T-helper 17 cell (primary cell): ENCODE results near the gene EDDM13. TPM values are rescaled to one million over a fixed set of nuclear protein-coding genes. Genes with fewer than 3 reads are reported as not detected.
"Not testable (repeated sequence)": the region's sequence is repeated elsewhere in the genome, so short reads cannot be mapped to it uniquely, and the experiment has no call there.

ENCODE experiments used
- ATAC-seq: fragments of 150-1000 bp; cut with Tn5 transposase; 2 replicates; pipeline ENCODE4 v1.10.0; 2021; ENCODE audit warnings: mild to moderate bottlenecking, moderate library complexity
- DNase-seq, 3 donors: peaks; one replicate each; pipeline versions ENCODE4 v3.0.0 to v3.0.0-alpha.2; 2020 to 2021
- H3K9me3 ChIP-seq: one replicate; pipeline ENCODE4 v1.7.0; 2013; ENCODE audit warnings: low read length, mild to moderate bottlenecking; ENCODE audit not compliant: control insufficient read depth, poor library complexity, severe bottlenecking
- H3K27ac Mint-ChIP-seq: one replicate; pipeline ENCODE4 v1.8.0; 2022; ENCODE audit warnings: mild to moderate bottlenecking, moderate library complexity, mixed read lengths
- H3K27me3 Mint-ChIP-seq: one replicate; pipeline ENCODE4 v1.8.0; 2022; ENCODE audit warnings: mixed read lengths
- H3K36me3 Mint-ChIP-seq: one replicate; pipeline ENCODE4 v1.8.0; 2022; ENCODE audit warnings: low read depth, mixed read lengths
- H3K4me1 Mint-ChIP-seq: one replicate; pipeline ENCODE4 v1.8.0; 2022; ENCODE audit warnings: mild to moderate bottlenecking, mixed read lengths
- H3K4me3 Mint-ChIP-seq: one replicate; pipeline ENCODE4 v1.8.0; 2022; ENCODE audit warnings: mild to moderate bottlenecking, moderate library complexity, mixed read lengths
- total RNA-seq, 4 donors: library from RNA in 2 of 4; stranded (reverse) in 2 of 4; gene quantifications; one replicate each; pipeline ENCODE4 v1.2.3 and lab custom pipeline; 2022 to 2026

Gene EDDM13
- not detected for total RNA-seq
- total RNA-seq (lab: John Stamatoyannopoulos, UW), result 0.23 to 0.58 reads per million in 2 donors

DNA sequence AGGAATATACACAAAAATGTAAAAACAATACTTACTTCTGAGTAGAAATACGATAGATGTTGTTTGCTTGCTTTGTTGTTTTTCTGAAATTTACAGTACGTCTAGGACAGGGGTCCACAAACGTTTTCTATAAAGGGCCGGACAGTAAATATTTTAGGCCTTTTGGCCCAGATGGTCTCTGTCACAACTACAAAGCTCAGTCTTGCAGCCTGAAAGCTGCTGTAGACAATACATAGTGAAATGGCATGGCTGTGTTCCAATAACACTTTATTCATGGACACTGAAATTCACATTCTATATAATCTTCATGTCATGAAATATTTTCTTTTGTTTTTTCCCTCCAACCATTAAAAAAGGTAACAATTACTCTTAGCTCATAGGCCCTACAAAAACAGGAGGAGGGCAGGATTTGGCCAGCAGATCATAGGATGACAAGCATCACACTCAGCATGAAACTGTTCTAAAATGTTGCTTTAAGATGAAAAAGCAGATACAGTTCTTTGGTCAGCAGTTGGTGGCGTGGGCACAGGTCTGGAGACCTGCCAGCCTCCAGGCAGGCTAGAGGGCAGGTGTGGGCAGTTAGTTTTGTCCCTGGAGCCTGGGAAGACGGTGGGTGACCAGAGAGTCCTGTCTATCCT lies at the start of gene EDDM13:
EDDM13 (plus strand) TSS at position 588 of the 638 bp plus-strand sequence. CDS start 87 bp downstream, outside the sequence.
- H3K4me3 Mint-ChIP-seq, result no peak within 1 kb of the TSS
- H3K36me3 Mint-ChIP-seq, result peaks cover 6% of the 10 kb centered on the region
- ATAC-seq, result no peak
- H3K27me3 Mint-ChIP-seq, result no peaks in the 10 kb centered on the region
- DNase-seq, result no peak
- peak within 1 kb of the TSS; percentile 51 for H3K27ac Mint-ChIP-seq
- H3K9me3 ChIP-seq, result no peaks in the 10 kb centered on the region
- peaks cover 4% of the 10 kb centered on the region for H3K4me1 Mint-ChIP-seq

- Mint-ChIP-seq H3K27me3 (peaks cover 5% of the 10 kb centered on the region), H3K4me3 (no peak overlapping the region), H3K4me1 (no peaks in the 10 kb centered on the region), H3K27ac (peak overlapping the region; percentile 43), H3K36me3 (peaks cover 3% of the 10 kb centered on the region)
- DNase-seq (no peak), ATAC-seq (no peak)
- H3K9me3 ChIP-seq, result no peaks in the 10 kb centered on the region
These were observed 49.6 kb upstream of the EDDM13 start for GRCh38 chr19:56222901-56223300.

DNA sequence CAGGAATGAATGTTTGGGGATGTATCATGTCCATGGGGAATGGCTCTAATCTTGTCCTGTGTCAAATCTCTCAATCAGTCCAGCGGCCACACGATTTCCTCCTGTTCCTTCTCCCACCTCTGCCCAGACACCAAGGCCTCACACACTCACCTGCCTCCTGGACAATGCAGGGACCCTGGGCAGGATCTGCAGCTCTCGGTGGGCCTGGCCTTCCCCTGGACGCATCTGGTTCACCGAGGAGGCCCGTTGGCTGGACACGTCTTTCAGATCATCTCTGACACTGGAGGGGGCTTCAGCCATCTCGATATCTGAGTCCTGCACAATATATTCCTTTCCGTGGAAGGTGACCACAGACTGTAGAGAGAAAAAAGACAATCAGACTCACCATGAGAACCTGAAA lies 49.1 kb upstream of the EDDM13 start:
- Mint-ChIP-seq H3K4me1 (no peaks in the 10 kb centered on the region), H3K27ac (no peak overlapping the region), H3K4me3 (no peak overlapping the region), H3K36me3 (peaks cover 3% of the 10 kb centered on the region), H3K27me3 (no peaks in the 10 kb centered on the region)
- ATAC-seq (no peak), DNase-seq (no peak)
- H3K9me3 ChIP-seq, result no peaks in the 10 kb centered on the region

GRCh38 chr19:56245121-56245740 lies 27.3 kb upstream of the EDDM13 start:
- H3K36me3 Mint-ChIP-seq, result peaks cover 2% of the 10 kb centered on the region
- peak overlapping the region; percentile 27 for H3K27ac Mint-ChIP-seq
- ATAC-seq, result no peak
- H3K4me3 Mint-ChIP-seq, result no peak overlapping the region
- H3K27me3 Mint-ChIP-seq, result no peaks in the 10 kb centered on the region
- no peaks in the 10 kb centered on the region for H3K9me3 ChIP-seq
- H3K4me1 Mint-ChIP-seq, result peaks cover 3% of the 10 kb centered on the region
- DNase-seq, result no peak

DNA sequence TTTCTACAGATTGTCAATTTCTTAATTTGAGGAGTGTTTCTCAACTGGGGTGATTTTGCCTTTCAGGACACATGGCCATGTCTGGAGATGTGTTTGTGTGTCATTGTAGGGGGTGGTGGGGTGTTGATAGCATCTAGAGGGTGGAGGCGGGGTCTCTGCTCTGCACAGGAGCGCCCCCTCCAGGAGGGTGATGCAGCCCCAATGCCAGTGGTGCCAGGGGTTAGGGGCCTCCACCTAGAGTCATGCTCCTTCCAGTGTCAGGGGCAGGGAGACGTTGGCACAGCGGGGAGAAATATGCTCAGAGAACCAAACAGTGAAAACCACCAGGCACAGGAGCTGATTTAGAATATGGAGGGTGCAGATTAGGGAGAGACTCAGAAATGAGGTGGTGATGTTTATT lies 26.8 kb upstream of the EDDM13 start:
- H3K27ac Mint-ChIP-seq, result peak overlapping the region; percentile 27
- not testable (repeated sequence) for H3K27me3 Mint-ChIP-seq, DNase-seq, H3K9me3 ChIP-seq, H3K4me3 Mint-ChIP-seq, ATAC-seq, H3K4me1 Mint-ChIP-seq, H3K36me3 Mint-ChIP-seq

DNA sequence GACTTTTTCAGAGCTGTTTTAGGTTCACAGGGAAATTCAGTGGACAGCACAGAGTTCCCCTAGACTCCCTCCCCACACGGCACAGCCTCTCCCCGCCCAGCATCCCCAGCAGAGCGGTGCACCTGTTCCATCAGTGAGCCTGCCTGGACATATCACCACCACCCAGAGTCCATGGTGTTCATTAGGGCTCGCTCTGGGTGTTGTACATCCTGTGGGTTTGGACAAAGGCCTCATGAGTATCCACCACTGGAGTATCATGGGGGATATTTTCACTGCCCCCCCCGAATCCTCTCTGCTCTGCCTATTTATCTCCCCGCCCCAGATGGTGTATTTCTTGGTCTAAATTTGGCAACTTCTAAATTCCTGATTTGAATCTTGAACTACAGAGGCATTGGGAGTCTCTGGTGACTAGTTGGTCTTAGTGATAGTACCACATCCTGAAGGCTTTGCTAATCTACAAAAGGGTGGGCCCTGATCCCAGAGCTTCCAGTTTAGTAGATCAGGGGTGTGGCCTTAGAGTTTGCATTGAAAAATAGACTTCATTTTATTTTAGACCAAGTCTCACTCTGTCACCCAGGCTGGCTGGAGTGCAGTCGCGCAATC lies 23.7 kb upstream of the EDDM13 start:
- DNase-seq, H3K27ac Mint-ChIP-seq, H3K4me3 Mint-ChIP-seq, H3K4me1 Mint-ChIP-seq, H3K9me3 ChIP-seq, H3K27me3 Mint-ChIP-seq, ATAC-seq, H3K36me3 Mint-ChIP-seq: not testable (repeated sequence)

DNA sequence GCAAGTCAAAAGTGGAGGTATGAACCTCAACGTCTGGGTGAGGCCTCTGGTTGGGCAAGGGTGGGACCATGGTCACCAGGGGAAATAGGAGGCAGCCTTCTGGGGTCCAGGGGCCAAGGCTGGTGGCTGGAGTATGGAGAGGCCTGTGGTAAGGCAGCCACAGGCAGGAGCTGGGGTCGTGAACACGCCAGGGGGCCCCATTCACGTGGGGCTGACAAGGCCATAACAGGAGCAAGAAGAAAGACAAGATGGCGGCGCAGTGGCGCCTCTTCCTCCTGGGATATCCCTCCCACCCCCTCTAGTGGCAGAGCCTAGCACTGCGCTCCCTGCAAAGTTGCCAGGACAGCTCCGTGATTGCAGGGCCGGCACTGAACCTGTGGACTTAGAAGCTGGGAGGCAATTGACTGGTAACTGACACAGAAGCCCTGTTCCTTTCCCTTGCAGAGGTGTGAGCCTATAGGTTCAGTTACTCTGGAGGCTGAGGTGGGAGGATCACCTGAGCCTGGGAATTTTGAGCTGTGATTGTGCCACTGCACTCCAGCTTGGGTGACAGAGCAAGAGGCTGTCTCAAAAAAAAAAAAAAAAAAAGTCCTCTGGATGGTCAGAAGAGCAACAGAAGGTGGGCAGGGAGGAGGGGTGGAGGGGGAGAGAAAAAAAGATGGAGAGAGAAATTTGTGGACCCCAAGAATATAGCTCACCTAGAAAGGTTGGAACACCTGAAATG lies 19.7 kb upstream of the EDDM13 start:
- DNase-seq (peak; percentile 32 to 63 (median 39)), ATAC-seq (peak; percentile 79)
- Mint-ChIP-seq H3K4me1 (peaks cover 7% of the 10 kb centered on the region), H3K4me3 (peak overlapping the region; percentile 39), H3K36me3 (no peaks in the 10 kb centered on the region), H3K27ac (no peak overlapping the region), H3K27me3 (no peaks in the 10 kb centered on the region)
- no peaks in the 10 kb centered on the region for H3K9me3 ChIP-seq

DNA sequence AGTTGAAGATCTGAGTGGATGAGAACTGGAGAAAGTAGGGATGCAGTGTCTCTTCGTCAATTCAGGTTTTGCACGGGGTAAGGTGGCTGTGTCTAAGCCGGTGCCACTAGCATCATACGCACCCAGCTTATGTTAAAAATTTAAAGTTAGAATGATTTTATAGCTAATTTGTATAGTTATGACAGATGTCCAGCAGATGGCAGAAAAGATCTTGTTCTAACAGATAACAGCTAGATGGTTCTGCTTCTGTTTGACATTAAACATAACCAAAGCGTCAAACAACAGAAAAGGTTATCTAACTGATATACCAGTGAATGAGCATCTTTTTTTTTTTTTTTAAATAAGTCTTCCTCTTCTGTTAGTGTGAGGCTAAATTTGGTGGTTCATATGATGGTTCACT lies 18.8 kb upstream of the EDDM13 start:
- Mint-ChIP-seq H3K27me3 (no peaks in the 10 kb centered on the region), H3K4me1 (peaks cover 7% of the 10 kb centered on the region), H3K36me3 (no peaks in the 10 kb centered on the region), H3K4me3 (no peak overlapping the region), H3K27ac (no peak overlapping the region)
- DNase-seq (no peak), ATAC-seq (no peak)
- no peaks in the 10 kb centered on the region for H3K9me3 ChIP-seq

- Mint-ChIP-seq H3K27ac (no peak overlapping the region), H3K4me3 (no peak overlapping the region), H3K4me1 (peaks cover 7% of the 10 kb centered on the region), H3K36me3 (no peaks in the 10 kb centered on the region), H3K27me3 (no peaks in the 10 kb centered on the region)
- ATAC-seq, result no peak
- no peaks in the 10 kb centered on the region for H3K9me3 ChIP-seq
- no peak for DNase-seq
These were observed 14.3 kb upstream of the EDDM13 start for GRCh38 chr19:56258272-56258671.

GRCh38 chr19:56261145-56261544 lies 11.4 kb upstream of the EDDM13 start:
- Mint-ChIP-seq H3K4me1 (peaks cover 7% of the 10 kb centered on the region), H3K27me3 (no peaks in the 10 kb centered on the region), H3K27ac (no peak overlapping the region), H3K4me3 (no peak overlapping the region), H3K36me3 (no peaks in the 10 kb centered on the region)
- DNase-seq (no peak), ATAC-seq (no peak)
- H3K9me3 ChIP-seq, result no peaks in the 10 kb centered on the region

- not testable (repeated sequence) for DNase-seq, ATAC-seq, H3K36me3 Mint-ChIP-seq, H3K27ac Mint-ChIP-seq, H3K9me3 ChIP-seq, H3K4me1 Mint-ChIP-seq, H3K4me3 Mint-ChIP-seq, H3K27me3 Mint-ChIP-seq
These were observed 10.6 kb upstream of the EDDM13 start for GRCh38 chr19:56261932-56262331.

DNA sequence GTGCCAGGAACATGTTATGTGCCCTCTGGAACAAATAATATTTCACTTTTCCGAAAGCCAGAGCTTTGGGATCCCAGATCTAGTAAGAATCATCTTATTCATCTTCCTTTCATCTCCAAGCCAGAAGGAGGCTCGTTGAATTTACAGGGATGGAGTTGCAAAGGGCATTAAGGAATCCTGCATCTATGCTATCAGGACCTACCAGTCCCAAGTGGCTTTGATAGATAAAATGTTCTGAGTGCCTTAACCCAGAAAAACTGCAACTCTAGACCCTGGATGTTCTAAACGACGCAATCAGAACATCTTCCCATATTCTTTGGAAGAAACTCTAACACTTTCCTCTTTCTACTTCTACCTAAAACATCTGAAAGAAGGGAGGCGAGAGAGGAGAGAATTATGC lies 9.2 kb upstream of the EDDM13 start:
- no peak for DNase-seq
- no peak for ATAC-seq
- Mint-ChIP-seq H3K27me3 (no peaks in the 10 kb centered on the region), H3K4me1 (peaks cover 5% of the 10 kb centered on the region), H3K36me3 (no peaks in the 10 kb centered on the region), H3K27ac (no peak overlapping the region), H3K4me3 (no peak overlapping the region)
- no peaks in the 10 kb centered on the region for H3K9me3 ChIP-seq

GRCh38 chr19:56266051-56266450 lies 6.5 kb upstream of the EDDM13 start:
- DNase-seq (no peak), ATAC-seq (no peak)
- Mint-ChIP-seq H3K4me3 (no peak overlapping the region), H3K36me3 (no peaks in the 10 kb centered on the region), H3K27me3 (no peaks in the 10 kb centered on the region), H3K4me1 (peaks cover 8% of the 10 kb centered on the region), H3K27ac (no peak overlapping the region)
- no peaks in the 10 kb centered on the region for H3K9me3 ChIP-seq
